T47D (cell line): ENCODE data around the gene MINK1.

Source experiments
- DNase-seq, 2 experiments: peaks; one replicate each; pipeline versions ENCODE4 v3.0.0 to v3.0.0-alpha.2; 2011 to 2012; ENCODE audit warnings: low read depth in 1 of 2, low spot score in 1 of 2
- JUND ChIP-seq: IDR thresholded peaks from 2 replicates; pipeline ENCODE4 v1.6.1; 2012; ENCODE audit warnings: low read depth
- in situ Hi-C: cut with HindIII; loops from 2 replicates; pipeline ENCODE4 v1.10.0; 2016; ENCODE audit warnings: low sequenced_read_pairs, low pct_unique_long_range_greater_than_20kb

MINK1 gene

GRCh38 chr17:4833178-4833940 lies at the start of gene MINK1:
Gene MINK1 (plus strand): TSS chr17:4833340. CDS start chr17:4833584, 244 bp downstream.
- no peak for TF ChIP-seq JUND
- peak; percentile 84 to 94 for DNase-seq
- in situ Hi-C loops: no loop called here

- TF ChIP-seq JUND: no peak
- no peak for DNase-seq
- in situ Hi-C loops: no loop called here
Observed at GRCh38 chr17:4785311-4786105, 47.6 kb upstream of the MINK1 start.

- DNase-seq: no peak
- in situ Hi-C loops: no loop called here
- TF ChIP-seq JUND: no peak
Observed at GRCh38 chr17:4786106-4786511, 47.0 kb upstream of the MINK1 start, which contains the start of gene VMO1. Gene VMO1 (minus strand): TSS chr17:4786364. CDS start chr17:4786352, 12 bp downstream.

GRCh38 chr17:4786516-4786915 lies 46.6 kb upstream of the MINK1 start:
- in situ Hi-C loops: no loop called here
- TF ChIP-seq JUND: no peak

GRCh38 chr17:4788159-4788806 lies 44.9 kb upstream of the MINK1 start:
- DNase-seq: no peak
- in situ Hi-C loops: no loop called here
- TF ChIP-seq JUND: no peak

More at GRCh38 chr17:4786516-4786915, 46.6 kb upstream of the MINK1 start:
- no peak for DNase-seq

GRCh38 chr17:4788807-4789700 lies 44.1 kb upstream of the MINK1 start, which contains the start of gene GLTPD2:
Gene GLTPD2 (plus strand): TSS chr17:4788964. CDS start chr17:4789012, 48 bp downstream.
- no peak for TF ChIP-seq JUND
- no peak for DNase-seq
- in situ Hi-C loops: no loop called here

GRCh38 chr17:4789701-4789950 lies 43.5 kb upstream of the MINK1 start:
- TF ChIP-seq JUND: no peak
- in situ Hi-C loops: no loop called here
- no peak for DNase-seq

GRCh38 chr17:4789951-4790704 lies 43.0 kb upstream of the MINK1 start:
- in situ Hi-C loops: no loop called here
- DNase-seq: peak; percentile 86 to 88
- TF ChIP-seq JUND: no peak

- TF ChIP-seq JUND: no peak
- in situ Hi-C loops: no loop called here
- no peak for DNase-seq
Observed at GRCh38 chr17:4790705-4791088, 42.4 kb upstream of the MINK1 start.

- DNase-seq: no peak
- no peak for TF ChIP-seq JUND
- in situ Hi-C loops: no loop called here
Observed at GRCh38 chr17:4795168-4795567, 38.0 kb upstream of the MINK1 start.

- no peak for DNase-seq
- TF ChIP-seq JUND: no peak
- in situ Hi-C loops: no loop called here
Observed at GRCh38 chr17:4796552-4796920, 36.6 kb upstream of the MINK1 start.
